ENCODE results near the gene PITPNM3.

PITPNM3 gene

DNA sequence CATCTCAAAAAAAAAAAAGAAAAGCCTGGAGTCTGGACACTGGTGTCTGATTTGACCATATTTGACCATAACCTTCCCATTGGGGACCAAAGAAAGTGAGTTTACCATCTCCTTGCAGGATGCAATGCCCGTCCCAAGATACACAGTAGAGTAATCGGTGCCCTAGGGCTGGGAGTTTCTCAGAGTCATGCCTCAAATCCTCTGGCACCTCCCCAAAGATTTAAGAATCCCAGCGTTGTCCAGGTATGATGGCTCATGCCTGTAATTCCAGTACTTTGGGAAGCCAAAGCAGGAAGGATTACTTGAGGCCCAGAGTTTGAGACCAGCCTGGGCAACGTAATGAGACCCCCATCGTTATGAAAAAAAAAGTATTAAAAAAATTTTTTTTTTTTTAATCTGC, 5.0 kb downstream of the PITPNM3 start:
- DNase-seq = no peak

DNA sequence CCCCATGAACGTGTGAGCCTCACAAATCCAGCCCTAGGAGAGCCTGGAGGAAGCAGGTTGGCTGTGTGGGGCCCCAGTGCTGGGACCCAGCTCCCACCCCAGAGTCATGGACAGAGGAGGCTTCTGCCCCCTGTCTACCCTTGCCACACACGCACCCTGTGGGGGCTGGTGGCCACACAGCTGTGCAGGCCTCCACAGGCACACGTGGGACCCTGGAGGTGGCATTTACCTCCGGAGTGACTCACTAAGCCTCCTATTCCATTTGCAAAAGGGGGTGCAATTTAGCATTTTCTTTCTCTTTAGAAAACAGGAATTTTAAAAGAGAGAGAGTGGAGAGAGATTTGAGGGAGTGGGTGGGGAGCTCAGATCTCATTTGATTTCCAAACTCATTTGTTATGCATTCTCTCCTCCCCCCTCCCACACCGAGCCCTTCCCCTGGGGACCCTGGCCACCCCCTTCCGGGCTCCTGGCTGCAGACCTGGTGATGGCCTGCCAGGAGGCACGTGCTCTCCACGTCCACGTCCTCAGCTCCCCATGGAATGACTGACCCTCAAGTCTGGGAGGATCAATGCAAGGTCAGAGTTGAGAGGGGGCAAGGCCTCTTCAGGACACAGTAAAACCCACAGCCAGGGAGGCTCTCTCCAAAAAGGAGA, 6.8 kb downstream of the PITPNM3 start:
- no peak for DNase-seq

DNA sequence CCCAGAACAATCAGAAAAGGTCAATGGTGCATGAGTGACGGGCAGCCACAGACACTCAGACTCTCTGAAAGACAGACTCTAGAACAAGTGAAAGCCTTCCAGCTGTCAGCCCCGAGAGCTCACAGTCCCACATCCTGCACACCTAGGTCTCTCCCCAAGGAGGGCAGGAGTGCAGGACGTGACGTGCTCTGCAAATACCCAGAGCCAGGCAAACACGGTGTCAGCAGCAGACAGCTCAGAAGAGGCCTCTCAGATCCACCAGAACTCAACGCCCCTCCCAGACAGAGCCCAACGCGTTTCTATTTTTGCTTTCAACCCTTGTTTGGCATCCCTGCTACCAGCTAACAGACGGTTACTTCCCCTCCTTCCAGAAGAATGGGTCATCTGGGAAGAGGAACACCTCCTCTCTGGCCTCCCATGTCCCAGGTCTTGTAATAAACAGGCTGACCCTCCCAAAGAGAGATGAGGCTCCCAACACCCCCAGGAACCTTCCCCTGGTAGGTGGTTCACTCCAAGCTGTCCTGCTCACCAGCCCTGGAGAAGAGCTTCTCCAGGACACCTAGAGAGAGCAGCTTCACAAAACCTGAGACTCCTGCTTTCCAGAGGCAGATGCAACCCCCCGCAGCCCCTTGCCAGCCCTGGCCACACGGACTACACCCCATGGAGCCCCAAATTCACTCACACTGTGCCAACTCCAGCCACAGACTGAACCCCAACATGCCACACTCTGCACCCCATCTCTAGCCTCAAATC, 7.6 kb downstream of the PITPNM3 start:
- DNase-seq = no peak

DNA sequence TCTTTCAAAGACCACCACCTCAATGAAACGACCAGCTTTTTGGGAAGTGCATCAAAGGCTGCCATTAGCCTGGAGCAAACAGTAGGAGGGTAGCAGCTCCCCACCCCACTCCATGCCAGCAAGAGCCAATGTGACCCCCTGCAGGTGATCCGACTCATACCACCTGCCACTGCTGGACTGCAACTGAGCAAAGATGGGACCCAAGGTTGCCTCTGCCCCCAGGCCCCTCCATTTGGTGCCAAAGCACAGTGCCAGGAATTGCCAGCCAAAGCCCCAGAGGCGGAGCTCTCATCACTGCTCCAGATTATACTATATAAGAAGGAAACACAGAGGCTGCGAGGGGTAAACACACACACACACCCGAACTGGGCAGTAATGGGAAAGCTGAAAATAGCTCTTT, 8.3 kb downstream of the PITPNM3 start:
- no peak for DNase-seq

DNA sequence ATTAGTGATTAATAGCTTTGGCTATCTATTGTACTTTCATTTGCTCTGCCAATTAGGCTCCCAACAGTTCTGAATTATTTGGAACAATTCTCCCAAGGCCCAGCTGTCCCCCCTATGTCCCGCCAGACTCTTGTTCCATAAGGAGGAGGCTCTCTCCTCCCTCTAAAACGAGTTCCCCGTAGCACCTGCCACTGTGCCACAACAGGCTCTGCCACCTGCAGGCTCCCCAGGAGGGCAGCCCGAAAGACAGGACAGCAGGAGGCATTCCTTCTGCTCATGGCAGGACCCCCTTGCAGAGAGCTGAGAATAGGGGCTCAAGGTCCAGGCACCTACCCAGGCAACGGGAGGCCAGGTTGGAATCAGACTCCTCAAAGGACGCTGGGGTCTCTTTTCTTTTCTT, 9.0 kb downstream of the PITPNM3 start:
- no peak for DNase-seq

DNA sequence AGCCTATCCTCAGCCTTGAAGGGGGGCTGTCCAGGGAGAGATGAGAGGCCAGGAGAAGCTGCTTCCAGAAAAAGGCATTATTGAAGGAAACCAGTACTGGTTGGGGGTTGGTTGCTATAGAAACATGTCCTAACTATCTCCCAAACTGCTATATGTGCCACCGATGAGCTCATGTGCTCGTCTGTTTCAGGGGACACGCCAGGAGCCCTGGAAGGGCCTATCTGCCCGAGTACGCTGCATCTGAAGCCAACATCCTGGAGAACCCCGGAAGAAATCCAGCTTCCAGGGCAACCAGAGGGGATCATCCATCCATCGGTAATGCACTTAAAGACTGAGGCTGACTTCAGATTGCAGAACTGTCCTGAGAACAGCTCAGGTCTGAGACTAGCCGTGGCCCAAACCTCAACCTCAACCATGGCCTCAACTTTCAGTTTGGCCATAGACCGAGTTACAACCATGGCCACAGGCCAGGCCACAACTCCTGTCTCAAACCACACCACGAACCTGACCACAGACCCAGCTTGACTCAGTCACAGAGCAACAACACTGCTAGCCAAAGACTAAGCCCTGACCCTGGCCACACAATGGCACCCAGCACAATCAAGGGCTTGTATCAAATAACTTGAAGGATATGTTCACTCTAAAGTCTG, 10.2 kb downstream of the PITPNM3 start:
- peak; percentile 34 for DNase-seq

DNA sequence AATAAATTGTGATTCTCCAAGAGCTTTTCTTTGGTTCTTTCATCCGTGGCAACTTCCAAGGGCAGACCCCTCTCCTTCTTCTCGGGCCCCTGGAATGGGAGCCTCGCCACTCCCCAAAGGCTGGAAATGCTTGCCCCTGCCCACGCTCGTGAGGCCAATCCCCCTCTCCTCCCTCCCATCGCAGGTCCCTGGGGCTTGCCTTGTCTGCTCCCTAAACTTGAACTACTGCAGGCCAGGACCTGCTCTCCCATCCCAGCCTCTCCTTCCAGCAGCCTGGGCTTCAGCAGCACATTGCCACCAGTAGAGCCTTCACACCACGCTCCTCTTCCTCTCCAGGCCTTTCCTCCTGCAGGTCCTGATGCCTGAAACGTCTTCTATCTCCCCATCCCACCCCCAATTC, 11.1 kb downstream of the PITPNM3 start:
- no peak for DNase-seq

DNA sequence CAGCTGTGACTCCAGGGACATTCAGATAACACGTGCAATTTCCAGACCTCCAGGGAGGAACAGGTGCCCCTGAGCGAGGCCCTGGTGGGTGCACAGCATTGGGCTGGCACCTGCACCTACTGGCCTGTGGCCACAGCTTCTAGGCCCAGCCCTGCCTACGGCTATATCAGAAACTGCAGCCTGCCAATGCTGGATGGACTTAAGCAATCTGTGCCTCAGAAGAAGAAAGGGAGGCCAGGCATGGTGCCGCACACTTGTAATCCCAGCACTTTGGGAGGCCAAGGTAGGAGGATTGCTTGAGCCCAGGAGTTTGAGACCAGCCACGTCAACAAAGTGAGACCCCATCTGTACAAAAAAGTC, 12.4 kb downstream of the PITPNM3 start:
- DNase-seq = no peak

DNA sequence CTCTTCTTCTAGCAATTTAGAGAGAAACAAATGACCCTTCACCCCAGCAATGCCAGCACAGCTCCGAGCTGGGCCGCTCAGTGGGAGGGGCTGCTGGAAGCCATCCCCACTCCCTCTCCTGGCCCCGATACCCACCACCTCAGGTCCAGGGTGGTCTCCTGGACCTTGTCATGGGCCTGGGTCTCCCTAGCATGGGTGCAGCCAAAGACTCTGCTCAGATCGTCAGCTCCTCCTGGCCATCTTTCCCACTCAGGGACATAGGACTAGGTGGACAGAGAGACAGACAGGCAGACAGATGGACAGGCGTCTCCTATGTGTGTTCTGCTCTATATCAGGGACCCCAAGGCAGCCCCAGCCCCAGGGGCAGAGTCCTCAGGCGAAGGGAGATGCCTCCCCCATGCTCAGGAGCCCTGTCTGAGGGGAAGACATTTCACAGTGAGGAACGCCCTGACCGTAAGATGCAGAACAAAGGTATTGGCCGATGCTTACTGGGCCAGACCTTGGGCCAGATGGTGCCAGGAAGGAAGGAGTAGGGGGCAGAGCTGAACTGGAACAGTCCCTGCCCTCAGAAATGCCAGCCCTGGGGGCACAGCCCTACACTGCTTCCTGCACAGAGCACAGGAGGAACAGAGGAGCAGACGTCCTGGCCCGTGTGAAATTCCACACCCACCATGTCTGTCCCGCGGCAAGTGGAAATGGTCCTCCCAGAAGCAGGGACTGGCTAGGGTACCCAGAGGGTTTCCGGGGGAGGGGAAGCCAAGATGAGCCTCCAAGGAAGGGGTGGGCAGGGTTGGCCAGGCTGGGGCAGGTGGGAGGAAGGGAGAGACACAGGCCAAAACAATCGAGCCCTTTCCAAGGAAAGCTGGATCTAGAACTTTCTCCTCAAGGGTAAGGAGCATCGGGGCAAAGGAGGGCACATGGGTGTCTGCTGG, 13.0 kb downstream of the PITPNM3 start:
- DNase-seq = no peak

DNA sequence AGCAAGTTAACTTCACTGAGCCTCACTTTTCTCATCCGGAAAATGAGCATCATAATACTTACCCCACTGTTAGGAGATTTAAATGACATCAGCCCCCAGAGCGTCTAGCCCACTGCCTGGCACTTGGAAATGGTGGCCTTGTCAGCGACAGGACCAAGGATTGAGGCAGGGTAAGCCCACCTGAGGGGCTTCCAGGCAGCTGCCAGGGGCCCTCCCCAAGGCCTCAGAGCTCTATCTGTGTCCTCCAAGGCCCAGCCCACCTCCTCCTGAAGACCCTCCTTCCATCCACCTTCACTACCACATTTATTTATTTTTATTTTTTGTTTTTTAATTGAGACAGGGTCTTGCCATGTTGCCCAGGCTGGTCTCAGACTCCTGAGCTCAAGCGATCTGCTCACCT, 13.8 kb downstream of the PITPNM3 start:
- no peak for DNase-seq

DNA sequence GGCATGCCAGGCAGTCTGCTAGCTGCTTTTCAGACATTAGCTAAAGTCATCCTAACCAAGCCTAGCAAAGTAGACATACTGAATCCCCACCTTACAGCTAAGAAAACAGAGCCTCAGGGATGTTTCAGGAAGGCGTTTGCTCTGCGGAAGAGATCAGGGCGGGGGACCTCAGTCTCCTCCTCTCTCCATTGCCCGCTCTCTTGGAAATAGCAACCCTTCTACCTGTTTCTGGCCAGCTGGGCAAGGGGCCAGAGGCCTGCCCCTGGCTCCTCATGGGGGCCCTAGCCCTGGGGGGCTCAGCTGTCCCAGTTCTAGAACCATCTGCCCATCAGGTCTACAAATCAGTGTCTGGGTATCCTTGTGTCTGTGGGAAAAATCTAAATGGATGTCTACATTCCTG, 14.5 kb downstream of the PITPNM3 start:
- no peak for DNase-seq

DNA sequence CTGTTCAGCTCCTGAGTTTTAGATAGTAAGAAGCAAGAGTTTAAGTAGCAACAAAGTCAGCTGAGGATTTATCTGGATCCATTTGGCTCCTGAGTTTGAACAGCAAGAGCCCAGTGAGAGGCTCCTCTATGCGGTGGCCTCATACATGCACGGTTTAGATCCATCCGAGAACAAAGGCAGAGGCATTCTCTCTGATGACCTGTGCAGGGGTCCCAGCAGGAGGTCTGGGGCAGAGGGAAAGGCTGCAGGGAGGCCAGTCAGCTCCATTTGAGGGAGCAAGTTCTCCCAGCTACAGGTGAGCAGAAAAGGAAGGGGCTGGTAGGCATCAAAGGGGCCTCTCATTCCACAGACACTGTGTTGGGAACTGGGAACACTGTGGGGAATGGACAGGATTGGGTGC, 16.5 kb downstream of the PITPNM3 start:
- no peak for DNase-seq

DNA sequence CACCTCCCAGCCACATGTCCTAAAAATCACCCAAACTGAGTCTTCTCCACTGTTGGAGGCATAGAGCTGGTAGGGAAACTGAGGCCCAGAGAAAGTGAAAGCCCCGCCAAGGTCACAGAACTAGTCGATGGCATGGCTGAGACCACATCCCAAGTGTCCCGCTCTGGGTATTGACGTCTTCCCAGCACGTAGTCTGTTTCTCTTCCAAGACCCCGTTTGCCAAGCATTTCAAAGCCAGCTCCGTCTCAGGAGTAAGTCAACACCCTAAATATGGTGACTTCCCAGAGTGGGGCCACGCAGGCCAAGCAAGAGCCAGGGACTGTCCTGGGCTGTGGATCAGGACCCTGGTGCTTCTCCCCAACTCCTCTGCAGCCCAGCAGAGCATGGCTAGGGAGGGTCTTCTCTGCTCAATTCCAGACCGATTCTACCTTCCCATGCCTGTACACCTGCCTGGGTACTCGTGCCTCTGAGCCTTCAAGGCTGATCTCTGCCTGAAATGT, 19.7 kb downstream of the PITPNM3 start:
- DNase-seq = no peak

DNA sequence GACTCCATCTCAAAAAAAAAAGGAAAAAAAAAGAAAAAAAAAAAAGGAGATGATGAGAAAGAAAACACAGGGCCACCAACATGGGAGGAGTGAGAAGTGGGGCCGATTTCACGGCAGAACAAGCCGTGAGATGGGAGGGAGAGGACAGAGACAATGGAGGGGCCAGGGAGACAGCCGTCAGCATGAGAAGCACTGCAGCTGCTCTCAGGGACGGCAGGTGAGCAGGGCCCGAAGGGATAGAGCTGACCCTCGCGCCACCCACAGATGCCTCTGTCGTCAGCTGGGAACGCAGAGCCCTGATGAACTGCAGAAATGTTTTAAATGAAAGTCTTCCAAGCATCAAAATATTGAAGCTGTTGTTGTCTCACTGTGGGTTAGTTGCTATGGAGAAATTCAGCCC, 20.3 kb downstream of the PITPNM3 start:
- no peak for DNase-seq

DNA sequence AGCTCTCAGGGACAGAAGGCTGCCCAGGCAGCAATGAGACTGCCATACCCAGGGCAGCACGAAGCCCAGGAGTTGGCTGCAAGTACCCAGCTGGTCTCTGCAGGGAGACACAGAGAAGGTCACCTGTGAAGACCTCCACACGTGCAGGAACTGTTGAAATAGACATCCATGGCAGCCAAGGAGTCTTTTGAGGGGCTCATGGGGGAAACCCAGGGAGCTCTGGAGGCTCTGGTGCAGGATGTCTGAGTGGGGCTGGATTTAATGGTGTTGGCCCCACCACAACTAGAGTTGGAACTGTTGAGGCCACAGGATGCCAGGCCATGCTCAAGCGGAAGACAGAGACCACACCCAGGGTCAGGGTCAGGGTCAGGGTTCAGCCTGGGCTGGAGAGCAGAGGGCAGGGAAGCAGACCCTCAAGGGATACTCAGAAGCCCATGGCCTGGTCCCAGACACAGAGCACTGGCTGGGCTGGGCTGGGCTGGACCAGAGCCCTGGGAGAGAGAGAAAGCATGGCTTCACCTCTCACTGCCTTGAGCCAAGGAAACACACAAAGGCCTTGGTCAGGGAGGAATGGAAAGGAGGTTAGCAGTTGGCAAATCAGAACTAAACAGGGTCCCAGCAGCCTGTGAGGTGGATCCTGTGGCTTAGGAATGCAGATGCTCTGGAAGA, 21.4 kb downstream of the PITPNM3 start:
- DNase-seq = no peak

DNA sequence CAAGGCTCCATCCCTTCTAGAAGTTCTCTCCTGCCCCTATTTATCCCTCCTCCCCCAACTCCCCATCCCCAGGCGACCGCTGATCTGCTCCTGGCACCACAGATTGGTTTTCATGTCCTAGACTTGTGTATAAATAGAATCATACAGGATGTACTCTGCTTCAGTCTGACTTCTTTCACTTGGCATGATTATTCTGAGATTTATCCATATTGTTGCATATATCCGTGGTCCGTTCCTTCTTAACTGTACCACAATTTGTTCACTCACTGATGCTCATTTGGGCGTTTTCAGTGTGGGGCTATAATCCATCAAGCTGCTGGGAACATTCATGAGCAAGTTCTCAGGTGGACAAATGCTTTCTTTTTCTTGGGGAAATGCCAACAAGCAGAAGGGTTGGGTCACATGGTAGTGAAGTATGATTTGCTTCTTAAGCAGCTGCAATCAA, 23.9 kb downstream of the PITPNM3 start:
- DNase-seq = no peak

DNA sequence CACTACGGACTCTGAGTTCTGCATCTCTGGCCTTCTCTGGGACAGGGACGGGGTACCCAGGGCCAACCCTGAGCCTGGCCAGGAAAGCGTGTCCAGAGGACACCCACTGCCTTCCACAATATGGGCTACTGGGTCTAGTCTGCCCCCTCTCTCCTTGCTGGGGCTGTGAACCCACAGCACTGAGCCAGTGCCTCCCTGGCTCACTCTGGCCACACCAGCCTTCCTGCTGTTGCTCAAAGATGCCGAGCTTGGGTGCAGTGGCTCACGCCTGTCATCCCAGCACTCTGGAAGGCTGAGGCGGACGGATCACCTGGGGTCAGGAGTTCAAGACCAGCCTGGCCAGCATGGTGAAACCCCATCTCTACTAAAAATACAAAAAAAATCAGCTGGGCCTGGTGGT, 24.8 kb downstream of the PITPNM3 start:
- DNase-seq = no peak

DNA sequence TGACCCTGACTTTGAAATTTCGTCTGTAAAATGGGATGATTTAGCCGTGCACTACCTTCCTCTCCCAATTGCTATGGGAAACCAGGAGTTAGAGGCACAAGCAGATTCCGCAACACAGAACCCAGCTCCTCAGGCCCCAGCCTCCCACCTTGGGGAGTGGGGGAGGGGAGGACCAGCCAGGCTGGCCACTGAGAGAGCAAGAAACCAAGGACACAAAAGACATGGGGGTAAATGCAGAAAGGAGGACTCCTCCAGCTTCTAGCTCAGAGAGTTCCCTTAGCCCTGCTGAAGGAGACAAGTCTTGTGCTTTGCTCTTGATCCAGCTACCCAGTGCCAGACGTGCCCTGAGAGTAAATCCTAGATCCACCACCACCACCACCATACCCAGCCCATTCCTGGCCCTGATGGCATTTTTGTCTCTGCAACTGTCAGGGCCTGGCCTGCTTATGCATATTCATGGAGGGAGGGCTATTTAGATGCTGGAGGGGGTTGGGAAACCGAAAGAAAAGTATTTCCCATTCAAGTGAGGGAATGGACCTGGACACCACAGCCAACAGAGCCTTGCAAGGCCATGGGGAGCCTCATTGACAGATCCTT, 25.9 kb downstream of the PITPNM3 start:
- DNase-seq = no peak

DNA sequence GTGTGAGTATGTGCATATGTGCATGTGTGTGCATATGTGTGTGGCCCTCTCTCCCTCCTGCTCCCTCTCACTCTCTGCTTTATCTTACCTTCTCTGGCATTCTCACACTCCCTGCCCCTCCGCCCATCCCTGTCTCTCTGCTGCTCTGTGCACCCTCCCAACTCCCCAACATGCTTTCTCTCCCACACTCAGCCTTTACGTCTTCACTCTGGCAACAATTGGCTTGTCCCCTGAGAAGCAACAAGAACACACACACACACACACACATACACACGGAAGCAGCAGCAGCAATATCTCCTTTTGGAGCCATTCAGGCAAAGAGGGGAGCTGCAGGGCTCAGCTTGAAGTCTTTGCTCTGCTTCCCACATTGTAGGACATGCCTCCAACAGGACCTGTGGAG, 27.8 kb downstream of the PITPNM3 start:
- DNase-seq = no peak

DNA sequence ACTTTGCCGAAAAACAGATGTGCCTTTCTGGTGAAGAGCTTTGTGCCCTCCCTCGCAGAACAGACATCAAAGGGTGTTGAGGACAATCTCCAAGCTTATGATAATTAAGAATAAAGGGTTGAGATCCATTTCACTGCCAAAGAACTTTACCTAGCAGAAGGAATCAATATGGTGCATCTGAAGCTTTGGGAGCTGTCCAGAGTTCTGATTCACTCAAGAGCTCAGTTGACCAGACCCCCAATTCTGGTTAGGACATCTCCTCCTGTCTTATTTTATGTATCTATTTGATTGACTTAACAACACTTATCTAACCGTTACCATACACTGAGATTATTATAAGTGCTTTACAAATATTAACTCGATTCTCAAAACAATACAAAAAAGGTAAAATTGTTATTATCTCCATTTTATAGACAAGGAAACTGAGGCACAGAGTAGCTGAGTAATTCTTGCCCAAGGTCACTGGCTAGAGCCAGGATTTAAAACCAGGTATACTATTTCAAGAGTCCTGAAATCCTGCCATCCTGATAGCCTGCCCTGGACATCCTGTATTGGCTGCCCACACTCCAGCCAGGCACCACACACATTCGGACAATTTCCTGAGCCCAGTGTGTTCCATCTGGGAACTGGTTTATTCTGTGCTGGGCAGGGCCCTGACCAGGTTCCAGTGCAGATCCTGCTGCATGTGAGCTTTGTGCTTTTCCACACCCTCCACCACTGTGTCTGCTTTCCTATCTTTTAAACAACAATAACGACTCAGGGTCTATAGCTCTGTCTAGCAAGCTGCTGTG, 29.8 kb downstream of the PITPNM3 start:
- no peak for DNase-seq

DNA sequence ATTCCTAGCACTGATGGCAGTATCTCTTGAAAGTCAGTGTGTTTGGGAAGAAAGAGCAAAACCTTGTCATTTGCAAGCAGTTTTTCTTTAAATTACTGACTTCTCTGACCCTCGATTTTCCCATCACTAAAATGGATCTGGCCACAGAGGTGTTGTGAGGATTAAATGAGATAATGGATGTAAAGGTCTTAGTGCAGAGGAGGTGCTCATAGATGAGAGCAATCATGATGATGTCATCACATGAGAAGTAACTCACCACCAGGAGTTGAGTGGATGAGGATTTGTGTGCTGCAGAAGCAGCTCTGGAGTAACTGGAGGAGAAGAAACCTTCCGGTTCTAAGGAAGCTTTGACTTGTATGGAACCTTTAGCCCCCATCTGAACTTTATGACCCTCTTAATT, 30.6 kb downstream of the PITPNM3 start:
- DNase-seq = no peak
